Cardiac fibroblast (primary cell): ENCODE measurements around the gene PSMB7.
A peak's percentile ranks its signal among the peaks of the same experiment; 100 is the strongest.

ENCODE experiments used
- DNase-seq, 2 donors: peaks; one replicate each; pipeline versions ENCODE4 v3.0.0 to v3.0.0-alpha.2; 2010; ENCODE audit warnings: low read depth in 2 of 2
- H3K4me3 ChIP-seq, 2 donors: replicated peaks in 1 of 2; 1 replicate in 1 of 2; 2 replicates in 1 of 2; pipeline ENCODE4 v1.5.1; 2011; ENCODE audit warnings: low read depth in 2 of 2, low read length in 2 of 2, mild to moderate bottlenecking in 2 of 2, moderate library complexity in 1 of 2
- CTCF ChIP-seq: IDR thresholded peaks from one replicate; pipeline ENCODE4 v1.5.1; 2011; ENCODE audit warnings: low read depth, mild to moderate bottlenecking, low read length, inconsistent platforms

PSMB7 gene

DNA sequence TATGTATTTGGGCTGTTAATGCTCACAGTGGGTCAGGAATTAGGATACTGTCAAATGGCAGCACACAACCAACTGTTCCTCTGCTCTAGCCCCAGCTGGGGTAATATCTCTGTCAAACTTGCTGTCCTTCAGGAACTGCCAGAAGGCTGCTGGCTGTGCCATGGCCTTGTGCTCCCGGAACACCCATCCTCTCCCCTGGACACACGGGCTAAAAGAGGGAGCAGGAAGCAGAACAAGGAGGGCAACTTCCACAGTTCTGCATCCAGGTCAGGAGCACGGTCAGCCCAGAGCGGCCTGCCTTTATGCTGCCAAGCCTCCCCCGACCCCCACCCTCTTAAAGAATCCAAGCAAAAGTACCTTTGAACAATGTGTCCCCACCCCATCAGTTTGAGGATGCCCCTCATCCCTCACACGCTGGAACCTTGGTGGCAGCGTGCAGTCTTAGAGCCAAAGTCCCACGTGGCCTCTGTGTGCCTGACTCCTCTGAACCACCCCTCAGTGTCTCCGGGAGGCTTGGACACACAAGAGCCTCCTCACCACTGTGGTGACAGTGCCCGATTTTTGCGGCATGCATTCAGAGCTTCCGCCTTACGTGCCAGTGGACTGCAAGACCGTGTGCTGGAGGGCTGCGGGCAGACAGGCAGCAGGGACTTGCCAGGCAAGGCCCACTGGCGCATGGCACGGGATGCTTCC is 60.8 kb downstream of the PSMB7 start:
- no peak for DNase-seq
- no peak overlapping the region for H3K4me3 ChIP-seq
- no peak for TF ChIP-seq CTCF

- TF ChIP-seq CTCF = no peak
- H3K4me3 ChIP-seq = no peak overlapping the region
- DNase-seq = peak; percentile 45 to 62
Measured at GRCh38 chr9:124353811-124354274, 61.4 kb downstream of the PSMB7 start.

GRCh38 chr9:124353166-124353768 is 62.0 kb downstream of the PSMB7 start:
- TF ChIP-seq CTCF = no peak
- DNase-seq = no peak

GRCh38 chr9:124352616-124353015 is 62.6 kb downstream of the PSMB7 start:
- DNase-seq = no peak
- TF ChIP-seq CTCF = no peak
- no peak overlapping the region for H3K4me3 ChIP-seq

More at GRCh38 chr9:124353166-124353768, 62.0 kb downstream of the PSMB7 start:
- no peak overlapping the region for H3K4me3 ChIP-seq

DNA sequence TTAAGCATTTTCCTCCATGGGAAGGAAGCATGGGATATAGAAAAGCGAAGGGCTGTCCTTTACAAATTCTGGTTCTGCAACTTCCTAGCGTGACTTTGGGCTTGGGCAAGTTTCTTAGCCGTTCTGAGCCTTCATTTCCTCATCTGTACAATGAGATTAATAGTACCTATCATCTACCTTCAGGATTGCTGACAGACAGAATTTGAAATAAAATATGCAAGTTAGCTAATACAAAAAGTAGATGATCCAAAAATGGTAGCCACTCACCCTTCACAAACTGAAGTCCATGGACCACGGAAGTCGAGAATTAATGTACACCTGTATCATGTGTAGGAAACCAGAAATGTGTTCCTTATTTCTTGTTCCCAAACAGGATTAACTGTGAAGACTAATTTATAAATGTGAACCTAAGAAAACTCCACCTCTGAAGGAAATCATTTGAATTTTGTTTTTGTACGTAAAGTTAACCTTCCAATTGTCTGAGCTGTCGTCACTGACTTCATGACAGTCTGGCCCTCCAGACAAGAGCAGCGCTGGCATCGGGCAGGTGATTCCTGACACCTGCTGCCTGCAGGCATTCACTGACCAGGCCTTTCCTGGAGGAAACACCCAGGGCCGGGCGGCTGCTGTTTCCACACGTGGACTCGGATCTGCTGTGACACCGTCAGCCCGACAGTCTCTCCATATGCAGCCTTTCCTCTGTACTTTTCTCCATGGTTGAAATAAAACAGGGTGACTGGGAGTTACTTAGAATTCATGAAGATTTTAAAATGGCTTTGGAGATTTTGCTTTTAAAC is 63.4 kb downstream of the PSMB7 start:
- no peak overlapping the region for H3K4me3 ChIP-seq
- TF ChIP-seq CTCF = no peak
- no peak for DNase-seq

DNA sequence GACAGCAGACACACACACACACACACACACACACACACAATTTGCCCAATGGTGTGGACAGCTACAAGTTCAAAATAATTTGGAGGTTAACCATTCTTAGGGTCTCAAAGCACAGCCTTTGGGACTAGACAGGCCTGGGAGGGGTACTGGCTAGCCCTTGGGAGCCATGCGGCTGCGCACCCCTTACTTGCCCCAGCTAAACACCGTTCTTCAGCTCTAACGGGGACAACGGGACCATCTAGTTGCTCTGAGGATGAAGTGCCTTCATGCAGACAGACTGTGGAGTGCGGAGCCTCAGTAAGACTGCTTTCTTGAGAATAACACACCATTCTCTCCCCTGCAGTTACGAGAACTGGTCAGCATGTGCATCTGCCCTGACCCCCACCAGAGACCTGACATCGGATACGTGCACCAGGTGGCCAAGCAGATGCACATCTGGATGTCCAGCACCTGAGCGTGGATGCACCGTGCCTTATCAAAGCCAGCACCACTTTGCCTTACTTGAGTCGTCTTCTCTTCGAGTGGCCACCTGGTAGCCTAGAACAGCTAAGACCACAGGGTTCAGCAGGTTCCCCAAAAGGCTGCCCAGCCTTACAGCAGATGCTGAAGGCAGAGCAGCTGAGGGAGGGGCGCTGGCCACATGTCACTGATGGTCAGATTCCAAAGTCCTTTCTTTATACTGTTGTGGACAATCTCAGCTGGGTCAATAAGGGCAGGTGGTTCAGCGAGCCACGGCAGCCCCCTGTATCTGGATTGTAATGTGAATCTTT is 64.6 kb downstream of the PSMB7 start:
- TF ChIP-seq CTCF = no peak
- DNase-seq = no peak
- H3K4me3 ChIP-seq = no peak overlapping the region
